Measurements from ENCODE around the gene EFNA5.

Gene EFNA5

GRCh38 chr5:107370396-107370968 lies 300.3 kb downstream of the EFNA5 start:
- DNase-seq (ENCODE audit: extremely low read depth, low read depth), result no peak
- H3K4me3 ChIP-seq (replicated peaks; ENCODE audit: low read depth, low read length), result no peak overlapping the region
- no peak for TF ChIP-seq CTCF (IDR thresholded peaks at IDR 0.05; ENCODE audit: low read depth, low read length, missing control alignments)

- H3K4me3 ChIP-seq (replicated peaks; ENCODE audit: low read depth, low read length), result no peak overlapping the region
- no peak for DNase-seq (ENCODE audit: extremely low read depth, low read depth)
- no peak for TF ChIP-seq CTCF (IDR thresholded peaks at IDR 0.05; ENCODE audit: low read depth, low read length, missing control alignments)
These were observed 301.1 kb downstream of the EFNA5 start for GRCh38 chr5:107369622-107370021.

GRCh38 chr5:107368615-107369014 lies 302.1 kb downstream of the EFNA5 start:
- no peak overlapping the region for H3K4me3 ChIP-seq (replicated peaks; ENCODE audit: low read depth, low read length)
- no peak for TF ChIP-seq CTCF (IDR thresholded peaks at IDR 0.05; ENCODE audit: low read depth, low read length, missing control alignments)
- no peak for DNase-seq (ENCODE audit: extremely low read depth, low read depth)

GRCh38 chr5:107367939-107368338 lies 302.8 kb downstream of the EFNA5 start:
- no peak for TF ChIP-seq CTCF (IDR thresholded peaks at IDR 0.05; ENCODE audit: low read depth, low read length, missing control alignments)
- DNase-seq (ENCODE audit: extremely low read depth, low read depth), result no peak
- no peak overlapping the region for H3K4me3 ChIP-seq (replicated peaks; ENCODE audit: low read depth, low read length)

- no peak for TF ChIP-seq CTCF (IDR thresholded peaks at IDR 0.05; ENCODE audit: low read depth, low read length, missing control alignments)
- DNase-seq (ENCODE audit: extremely low read depth, low read depth), result no peak
- H3K4me3 ChIP-seq (replicated peaks; ENCODE audit: low read depth, low read length), result no peak overlapping the region
These were observed 303.3 kb downstream of the EFNA5 start for GRCh38 chr5:107367480-107367879.

GRCh38 chr5:107365320-107366109 lies 305.2 kb downstream of the EFNA5 start:
- TF ChIP-seq CTCF (IDR thresholded peaks at IDR 0.05; ENCODE audit: low read depth, low read length, missing control alignments), result no peak
- no peak overlapping the region for H3K4me3 ChIP-seq (replicated peaks; ENCODE audit: low read depth, low read length)
- no peak for DNase-seq (ENCODE audit: extremely low read depth, low read depth)
